ENCODE data around the gene OTX1. TPM values are rescaled to one million over a fixed set of nuclear protein-coding genes. Genes with fewer than 3 reads are reported as not detected.

Gene OTX1
- total and polyA plus RNA-seq, 2 donors (not counting 3 experiments of a cell fraction or from before 2014, with no cell fraction given), result not detected

- Histone ChIP-seq H3K27ac (ENCODE audit: insufficient read depth, low read depth, low read length) (no peak overlapping the region), H3K36me3 (ENCODE audit: control insufficient read depth in 2 of 2, extremely low read depth in 1 of 2, insufficient read depth in 2 of 2, low read length in 2 of 2) (no peaks in the 10 kb centered on the region), H3K9me3 (replicated peaks; ENCODE audit: control insufficient read depth, insufficient read depth, low read length) (no peaks in the 10 kb centered on the region), H3K79me2 (ENCODE audit: control insufficient read depth, insufficient read depth, low read length) (no peaks in the 10 kb centered on the region), H3K4me1 (ENCODE audit: control insufficient read depth, extremely low read depth, insufficient read depth, low read length) (no peaks in the 10 kb centered on the region), H3K27me3 (ENCODE audit: control insufficient read depth in 2 of 2, insufficient read depth in 2 of 2, low read length in 2 of 2) (no peaks in the 10 kb centered on the region), H3K4me2 (ENCODE audit: insufficient read depth, low read length) (no peak overlapping the region), H3K9me1 (replicated peaks; ENCODE audit: control insufficient read depth, extremely low read depth, insufficient read depth, low read length) (no peaks in the 10 kb centered on the region), H3K9ac (replicated peaks; ENCODE audit: extremely low read depth, insufficient read depth, low read length) (no peak overlapping the region), H4K20me1 (replicated peaks; ENCODE audit: control insufficient read depth, extremely low read depth, insufficient read depth, low read length) (no peaks in the 10 kb centered on the region), H2AFZ (ENCODE audit: low read depth, low read length) (no peak overlapping the region), H3K4me3 (replicated peaks in 1 of 3; ENCODE audit: insufficient read depth in 1 of 3, low read depth in 1 of 3, low read length in 3 of 3) (no peak overlapping the region)
- no TSS peak for BruUV-seq (replicated peaks)
- DNase-seq (ENCODE audit: low read depth, low spot score) (no peak), FAIRE-seq (no peak)
- ChIA-PET CTCF (interaction anchor here (0.6 to 1.9 kb wide), 2 partner anchors 17 to 34 kb away, joined by 4 to 6 read pairs; no protein-coding TSS in a partner anchor), POLR2A (no interaction called here)
- intact Hi-C loops (cut with micrococcal nuclease) (no loop called here), dilution Hi-C loops (cut with MboI; ENCODE audit: extremely low pct_ligation_motif_present, low sequenced_read_pairs) (no loop called here)
- TF ChIP-seq FOS (IDR thresholded peaks at IDR 0.05; ENCODE audit: borderline replicate concordance, insufficient read depth, low read length), result no peak
- TF ChIP-seq POLR2AphosphoS5 (IDR thresholded peaks at IDR 0.05; ENCODE audit: insufficient read depth, low read depth, low read length), result no peak
- no peak for TF ChIP-seq POLR2A (IDR thresholded peaks at IDR 0.05; ENCODE audit: low read depth, low read length)
- no peak for TF ChIP-seq JUN (IDR thresholded peaks at IDR 0.05; ENCODE audit: borderline replicate concordance, insufficient read depth, insufficient read length, low read depth)
- TF ChIP-seq EZH2 (IDR thresholded peaks at IDR 0.05; ENCODE audit: borderline replicate concordance, low read depth, low read length, severe bottlenecking), result no peak
- TF ChIP-seq GATA2 (IDR thresholded peaks at IDR 0.05; ENCODE audit: insufficient read depth, insufficient read length, low read depth, low read length), result no peak
- TF ChIP-seq, protein P1, sequence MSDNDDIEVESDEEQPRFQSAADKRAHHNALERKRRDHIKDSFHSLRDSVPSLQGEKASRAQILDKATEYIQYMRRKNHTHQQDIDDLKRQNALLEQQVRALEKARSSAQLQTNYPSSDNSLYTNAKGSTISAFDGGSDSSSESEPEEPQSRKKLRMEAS (IDR thresholded peaks at IDR 0.05; ENCODE audit: insufficient read depth, insufficient read length), result no peak
- TF ChIP-seq MYC (IDR thresholded peaks at IDR 0.05; ENCODE audit: low read depth, low read length), result no peak
- TF ChIP-seq, protein P2, sequence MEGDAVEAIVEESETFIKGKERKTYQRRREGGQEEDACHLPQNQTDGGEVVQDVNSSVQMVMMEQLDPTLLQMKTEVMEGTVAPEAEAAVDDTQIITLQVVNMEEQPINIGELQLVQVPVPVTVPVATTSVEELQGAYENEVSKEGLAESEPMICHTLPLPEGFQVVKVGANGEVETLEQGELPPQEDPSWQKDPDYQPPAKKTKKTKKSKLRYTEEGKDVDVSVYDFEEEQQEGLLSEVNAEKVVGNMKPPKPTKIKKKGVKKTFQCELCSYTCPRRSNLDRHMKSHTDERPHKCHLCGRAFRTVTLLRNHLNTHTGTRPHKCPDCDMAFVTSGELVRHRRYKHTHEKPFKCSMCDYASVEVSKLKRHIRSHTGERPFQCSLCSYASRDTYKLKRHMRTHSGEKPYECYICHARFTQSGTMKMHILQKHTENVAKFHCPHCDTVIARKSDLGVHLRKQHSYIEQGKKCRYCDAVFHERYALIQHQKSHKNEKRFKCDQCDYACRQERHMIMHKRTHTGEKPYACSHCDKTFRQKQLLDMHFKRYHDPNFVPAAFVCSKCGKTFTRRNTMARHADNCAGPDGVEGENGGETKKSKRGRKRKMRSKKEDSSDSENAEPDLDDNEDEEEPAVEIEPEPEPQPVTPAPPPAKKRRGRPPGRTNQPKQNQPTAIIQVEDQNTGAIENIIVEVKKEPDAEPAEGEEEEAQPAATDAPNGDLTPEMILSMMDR (IDR thresholded peaks at IDR 0.05; ENCODE audit: extremely low read depth in 1 of 2, insufficient read depth in 1 of 2, low read depth in 1 of 2, low read length in 2 of 2), result no peak
Observed at GRCh38 chr2:63013438-63013837, 37.2 kb upstream of the OTX1 start.

All from endothelial cell of umbilical vein (primary cell).